Fibroblast of skin of back (primary cell): ENCODE data around the gene ITGA3.

ENCODE experiments used
- DNase-seq: peaks from one replicate; pipeline ENCODE4 v3.0.0-alpha.2; 2013

The ITGA3 gene

DNA sequence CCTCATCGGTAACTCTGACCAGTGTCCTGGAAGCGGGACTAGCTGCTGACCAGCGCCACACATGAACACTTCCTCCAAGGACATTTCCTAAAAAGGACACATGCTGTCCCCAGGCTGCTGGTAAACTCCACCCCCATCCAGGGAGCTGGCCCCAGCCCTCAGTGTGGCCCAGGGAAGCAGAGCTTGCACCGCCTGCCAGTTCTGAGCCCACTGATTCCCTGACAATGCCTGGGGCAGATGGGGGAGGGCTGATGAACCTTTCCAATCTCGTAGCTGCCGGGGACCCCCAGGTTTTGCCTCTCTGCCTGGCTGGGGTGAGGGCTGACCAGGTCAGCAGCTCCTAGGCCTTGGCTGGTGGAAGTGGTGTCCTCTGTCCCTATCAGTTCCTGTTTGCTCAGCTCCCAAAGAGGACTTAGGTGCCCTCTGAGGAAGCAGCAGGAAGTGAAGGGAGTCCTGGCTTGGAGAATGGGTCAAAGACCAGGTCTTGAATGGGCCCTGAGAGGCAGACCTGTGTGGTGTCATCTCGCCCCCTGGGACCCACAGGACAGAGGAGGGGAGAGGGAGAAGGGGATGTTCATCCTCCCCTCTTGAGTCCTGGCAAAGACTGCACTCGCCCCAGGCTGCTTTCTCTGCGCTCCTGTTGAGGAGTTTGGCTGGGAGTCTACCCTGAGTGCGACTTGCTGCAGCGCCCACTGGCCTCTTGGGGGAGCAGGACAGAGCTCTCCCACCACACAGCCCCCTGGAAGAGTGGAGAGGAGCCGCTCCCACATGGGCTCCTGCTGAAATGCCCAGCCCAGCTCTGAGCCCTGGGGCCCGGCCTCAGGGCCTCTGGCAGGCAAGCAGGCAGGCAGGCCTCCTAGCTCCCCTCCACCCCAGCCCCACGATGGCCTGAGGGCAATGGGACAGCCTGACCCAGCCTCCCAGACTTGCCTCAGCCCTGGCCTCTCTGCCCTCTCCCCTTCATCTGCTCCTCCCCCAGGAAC lies 56.1 kb downstream of the ITGA3 start:
- peak; percentile 53 for DNase-seq

DNA sequence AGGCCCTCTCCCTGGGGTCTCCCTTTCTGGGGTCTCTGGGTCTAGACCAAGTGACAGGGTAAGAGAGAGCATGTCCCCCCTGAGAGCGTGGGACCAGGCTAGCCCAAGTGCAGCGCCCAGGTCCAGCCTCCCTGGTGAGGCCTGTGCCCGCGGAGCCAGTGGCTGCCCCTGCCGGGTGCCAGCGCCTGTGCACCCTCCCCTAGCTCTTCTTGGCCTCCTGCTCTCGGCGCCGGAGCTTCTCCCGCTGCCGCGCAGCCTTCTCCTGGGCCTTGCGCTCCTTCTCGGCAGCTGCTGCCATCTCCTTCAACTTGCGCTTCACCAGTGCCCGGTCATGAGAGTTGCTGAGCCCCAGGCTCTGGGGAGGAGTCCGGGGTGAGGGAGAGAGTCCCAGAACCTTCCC lies 56.8 kb downstream of the ITGA3 start:
- DNase-seq = no peak

DNA sequence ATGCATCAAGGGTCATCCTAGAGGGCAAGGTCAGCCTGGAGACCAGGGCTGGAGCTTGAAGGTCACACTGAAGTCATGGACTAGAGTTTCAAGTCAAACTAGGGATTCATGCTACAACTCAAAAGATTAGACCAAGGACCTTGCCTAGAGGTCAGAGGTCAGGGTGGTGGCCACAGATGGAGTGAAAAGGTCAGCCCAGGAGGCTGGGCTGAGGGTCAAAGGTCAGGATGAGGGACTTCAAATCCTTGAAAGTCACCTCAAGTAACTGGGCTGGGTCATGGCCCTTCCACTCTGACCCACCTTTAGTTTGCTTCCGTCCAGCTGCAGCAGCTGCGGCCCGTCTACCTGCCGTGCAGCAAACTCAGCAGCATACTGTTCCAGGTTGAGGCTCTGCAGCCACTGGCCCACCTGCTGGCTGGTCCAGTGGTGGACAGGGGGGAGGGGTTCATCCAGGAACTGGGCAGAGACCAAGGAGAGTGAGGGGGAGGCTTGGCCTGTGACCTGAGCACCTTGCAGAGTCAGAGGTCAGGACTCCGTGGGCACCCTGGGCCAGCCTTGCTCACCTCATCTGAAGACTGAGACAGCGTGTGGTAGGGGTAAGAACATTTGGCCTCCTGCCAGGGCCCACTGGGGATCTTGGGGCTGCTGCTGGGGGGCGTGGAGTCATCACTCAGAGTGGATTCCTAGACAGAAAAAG lies 57.9 kb downstream of the ITGA3 start:
- no peak for DNase-seq

DNA sequence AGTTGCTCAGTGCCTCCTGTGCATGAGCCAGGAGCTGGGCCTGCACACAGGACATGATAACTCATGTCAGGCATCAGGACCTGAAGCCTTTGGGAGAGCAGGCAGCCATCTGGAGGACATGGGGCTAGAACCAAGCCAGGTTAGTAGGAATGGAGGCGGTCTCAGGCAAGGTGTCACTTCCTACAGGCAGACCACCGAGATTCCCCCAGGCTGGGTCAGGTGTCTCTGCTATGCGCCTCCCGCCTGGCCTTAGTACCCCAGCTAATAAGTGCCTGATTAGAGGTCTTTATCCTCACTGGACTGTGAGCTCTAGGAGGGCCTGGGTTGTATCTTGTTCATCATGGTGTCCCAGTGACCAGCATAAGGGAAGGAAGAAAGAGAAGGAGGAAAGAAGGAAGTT lies 58.5 kb downstream of the ITGA3 start:
- DNase-seq = no peak

DNA sequence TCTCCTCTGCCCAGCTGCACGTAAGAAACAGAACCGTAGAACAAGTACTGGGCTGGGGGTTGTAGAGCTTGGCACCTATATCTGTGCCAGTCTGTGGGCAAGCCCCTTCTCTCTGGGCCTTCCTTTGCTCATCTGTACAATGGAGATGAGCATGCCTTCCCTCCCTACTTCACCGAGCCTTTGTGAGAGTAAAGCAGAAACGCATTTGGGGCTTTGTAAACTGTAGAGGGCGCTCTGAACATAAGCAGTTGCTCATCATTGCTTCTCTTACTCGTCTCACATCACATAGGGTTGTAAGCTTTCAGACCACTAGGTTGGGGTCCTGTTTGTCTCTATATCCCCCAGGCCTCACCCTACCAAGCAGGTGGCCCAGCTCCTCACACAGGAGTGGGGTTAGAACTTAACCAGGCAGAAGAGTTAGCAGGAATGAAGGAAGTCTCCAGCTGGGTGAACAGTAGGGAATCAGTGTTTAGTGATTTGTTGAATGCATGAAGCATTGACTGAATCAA lies 59.0 kb downstream of the ITGA3 start:
- DNase-seq = peak; percentile 71

DNA sequence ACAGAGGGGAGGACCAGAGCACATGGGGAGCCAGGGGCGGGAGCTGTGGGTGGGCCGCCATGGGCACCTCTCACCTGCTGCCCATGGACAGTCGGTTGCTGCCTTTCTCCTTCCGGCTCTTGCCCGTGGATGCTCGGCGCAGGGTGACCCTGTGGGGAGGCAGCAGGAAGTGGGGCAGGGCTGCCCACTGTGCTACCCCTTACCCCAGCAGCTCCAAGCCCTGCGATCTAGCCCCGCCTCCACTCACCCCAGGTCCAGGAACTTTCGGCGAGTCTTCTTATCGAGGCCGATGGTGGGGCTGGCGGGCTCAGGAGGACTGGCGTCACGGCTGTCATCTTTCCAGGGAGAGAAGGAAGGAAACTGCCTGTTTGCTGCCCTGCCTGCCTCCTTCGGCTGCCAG lies 59.8 kb downstream of the ITGA3 start:
- no peak for DNase-seq

DNA sequence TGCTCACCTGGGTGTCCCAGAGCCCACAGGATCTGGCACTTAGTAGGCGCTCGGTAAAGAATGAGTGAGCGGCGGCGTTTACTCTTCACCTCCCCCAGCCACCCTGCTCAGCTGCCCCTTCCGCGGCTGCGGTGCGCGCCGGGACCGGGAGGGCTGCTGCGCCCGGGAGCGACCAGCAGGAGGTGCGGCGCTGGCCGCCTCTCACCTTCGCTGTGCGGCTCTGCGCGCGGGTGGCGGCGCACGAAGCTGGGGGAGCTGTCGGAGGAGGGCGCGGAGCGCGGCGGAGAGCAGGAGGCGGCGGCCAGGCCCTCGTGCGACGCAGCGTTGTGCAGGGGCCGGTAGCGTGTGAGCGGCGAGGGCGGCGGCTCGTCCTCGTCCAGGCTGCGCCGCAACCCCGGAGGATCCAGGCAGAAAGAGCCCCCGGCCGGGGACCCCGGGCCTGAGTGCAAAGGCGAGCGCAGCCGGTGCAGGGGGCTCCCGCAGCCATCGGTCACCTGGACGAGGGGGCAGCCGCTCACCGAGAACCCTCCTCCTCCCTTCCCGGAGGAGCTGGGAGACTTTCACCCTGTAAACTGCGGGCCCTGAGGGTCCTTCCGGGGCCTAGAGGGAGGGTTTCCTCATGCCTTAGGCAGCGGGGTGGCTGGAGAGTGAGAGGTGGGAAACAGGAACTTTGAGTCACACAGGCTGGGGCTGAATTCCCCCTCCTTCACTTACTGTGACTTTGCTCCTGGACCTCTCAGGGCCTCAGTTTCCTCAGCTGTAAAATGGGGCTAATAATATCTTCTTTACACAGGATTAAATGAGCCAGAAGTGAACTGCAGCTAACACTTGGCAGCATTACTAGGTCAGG lies 61.5 kb downstream of the ITGA3 start:
- no peak for DNase-seq

DNA sequence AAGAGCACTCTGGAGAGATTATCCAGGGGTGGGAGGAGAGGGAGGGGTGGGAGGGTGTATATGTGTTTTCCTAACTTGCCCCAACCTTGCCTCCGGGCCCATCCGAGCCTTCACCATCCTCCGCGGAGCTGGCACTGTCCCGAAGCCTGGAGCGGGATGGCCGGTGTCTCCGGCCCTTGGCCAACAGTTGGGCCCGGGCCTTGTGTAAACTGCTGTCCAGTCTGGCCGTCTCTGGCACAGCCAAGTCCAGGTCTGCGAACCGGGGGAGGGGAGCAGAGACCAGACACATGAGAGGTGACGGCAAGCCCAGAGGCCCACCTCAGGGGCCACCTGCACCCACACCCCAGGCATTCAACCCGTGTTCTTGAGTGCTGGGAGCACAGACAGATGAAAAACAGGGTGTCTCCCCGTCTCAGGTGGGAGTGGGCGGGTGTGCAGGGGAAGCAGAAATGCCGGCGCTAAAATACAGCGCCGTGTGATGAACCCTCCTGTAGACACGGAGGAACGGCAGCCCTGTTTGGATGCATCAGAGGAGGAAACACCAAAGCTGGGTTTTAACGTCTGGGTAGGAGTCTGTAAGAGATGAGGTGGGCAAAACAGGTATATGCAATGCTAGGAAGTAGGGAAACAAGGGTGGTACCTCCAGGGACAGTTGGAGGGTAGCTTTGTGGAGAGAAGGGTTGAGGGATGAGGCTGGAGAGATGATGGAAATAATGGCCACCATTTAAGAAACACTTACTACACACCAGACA lies 62.3 kb downstream of the ITGA3 start:
- DNase-seq = no peak

DNA sequence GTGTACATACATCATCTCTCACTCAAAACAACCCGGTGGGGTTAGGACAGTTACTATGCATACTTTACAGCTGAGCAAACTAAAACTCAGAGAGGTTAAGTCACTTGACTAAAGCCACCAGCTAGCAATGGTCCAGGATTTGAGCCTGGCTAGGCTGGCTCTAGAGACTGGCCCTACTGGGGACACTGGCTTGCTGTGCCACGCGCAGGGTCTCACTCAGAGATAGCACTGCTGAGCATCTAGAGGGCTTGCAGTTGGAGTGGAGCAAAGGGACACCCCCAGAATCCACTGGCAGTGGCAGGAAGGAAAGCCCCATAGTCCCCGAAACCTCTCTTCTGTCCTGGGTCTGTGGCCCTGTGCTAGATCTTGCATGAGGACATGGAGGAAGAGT lies 62.9 kb downstream of the ITGA3 start:
- DNase-seq = no peak

DNA sequence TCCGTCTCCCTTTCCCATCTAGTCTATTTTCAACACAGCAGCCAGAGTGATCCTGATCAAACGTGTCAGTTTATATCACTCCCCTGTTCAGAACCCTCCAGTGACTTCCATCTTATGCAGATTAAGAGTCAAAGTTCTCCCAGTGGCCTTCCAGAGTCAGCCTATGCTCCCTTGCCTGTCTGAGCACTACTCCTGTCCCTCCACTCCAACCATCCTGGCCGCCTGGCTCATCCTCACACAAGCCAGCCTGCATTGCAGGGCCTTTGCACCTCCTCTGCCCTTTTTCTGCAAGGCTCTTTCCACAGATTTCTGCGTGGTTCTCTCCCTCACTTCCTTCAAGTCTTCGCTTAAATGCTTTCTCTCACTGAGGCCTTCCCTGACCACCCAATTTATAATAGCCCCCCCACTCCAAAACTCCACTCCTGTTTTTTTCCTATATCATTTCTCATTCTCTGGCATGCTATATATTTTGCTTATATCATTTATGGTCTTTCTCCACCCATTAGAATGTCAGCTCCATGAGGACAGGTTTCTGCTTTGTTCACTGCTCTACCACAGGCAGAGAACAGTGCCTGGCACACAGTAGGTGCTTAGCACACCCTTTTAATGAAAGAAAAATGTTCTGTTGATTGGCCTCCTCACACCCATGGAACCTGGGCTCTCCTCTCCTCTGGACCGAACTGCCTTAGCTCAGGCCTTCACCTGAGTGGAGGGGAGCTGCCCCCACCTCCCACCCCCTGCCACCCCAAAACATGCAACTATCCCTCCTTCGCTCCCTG lies 64.8 kb downstream of the ITGA3 start:
- no peak for DNase-seq

DNA sequence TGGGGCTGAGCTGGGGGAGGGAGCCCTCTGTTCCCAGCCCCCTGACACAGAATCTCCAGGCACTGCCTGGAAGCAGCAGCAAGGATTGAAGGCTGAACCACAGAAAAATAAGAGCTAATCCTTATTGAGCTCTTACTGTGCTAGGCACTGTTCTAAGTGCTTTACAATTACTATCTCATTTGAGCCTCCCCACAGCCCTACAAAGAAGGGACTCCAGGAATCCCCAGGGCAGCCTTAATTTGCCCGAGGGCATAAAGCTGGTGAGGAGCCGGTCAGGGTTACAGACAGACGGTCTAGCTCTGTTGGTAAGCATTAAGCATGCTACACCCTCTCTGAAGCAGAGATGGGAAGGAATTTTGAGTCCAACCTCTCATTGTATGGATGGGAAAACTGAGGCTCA lies 67.0 kb downstream of the ITGA3 start:
- no peak for DNase-seq

DNA sequence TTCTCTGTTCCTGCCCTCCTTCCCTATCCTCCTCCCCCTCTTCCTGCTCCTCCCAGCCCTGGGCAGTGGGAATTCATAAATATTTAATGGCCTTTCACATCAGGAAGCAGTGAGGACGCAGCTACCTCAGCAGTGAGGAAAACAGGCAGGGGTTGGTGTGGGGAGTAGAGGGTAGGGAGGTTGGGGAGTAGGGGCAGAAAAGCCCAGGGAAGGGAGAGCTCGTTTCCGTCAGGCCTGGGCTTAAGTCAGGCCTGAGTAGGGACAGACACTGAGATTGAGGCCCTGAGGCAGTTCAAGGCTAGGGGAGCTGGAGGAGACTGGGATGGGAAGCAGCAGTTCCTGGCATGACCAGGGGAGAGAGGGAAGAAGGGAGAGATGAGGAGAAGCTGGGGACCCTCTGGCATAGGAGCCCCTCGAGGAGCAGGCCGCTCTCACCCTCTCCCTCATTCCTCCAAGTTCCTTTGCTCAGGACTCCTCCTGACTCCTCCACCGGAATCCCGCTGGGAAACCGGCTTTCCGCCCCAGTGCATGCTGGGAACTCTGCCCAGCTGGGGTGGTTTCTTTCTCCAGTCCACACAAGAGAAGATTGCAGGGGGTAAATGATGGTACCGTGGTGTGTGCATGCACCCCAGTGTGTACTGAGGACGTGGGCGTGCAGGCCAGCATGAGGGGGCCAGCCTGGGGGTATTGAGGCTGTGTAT lies 67.9 kb downstream of the ITGA3 start:
- DNase-seq = no peak

DNA sequence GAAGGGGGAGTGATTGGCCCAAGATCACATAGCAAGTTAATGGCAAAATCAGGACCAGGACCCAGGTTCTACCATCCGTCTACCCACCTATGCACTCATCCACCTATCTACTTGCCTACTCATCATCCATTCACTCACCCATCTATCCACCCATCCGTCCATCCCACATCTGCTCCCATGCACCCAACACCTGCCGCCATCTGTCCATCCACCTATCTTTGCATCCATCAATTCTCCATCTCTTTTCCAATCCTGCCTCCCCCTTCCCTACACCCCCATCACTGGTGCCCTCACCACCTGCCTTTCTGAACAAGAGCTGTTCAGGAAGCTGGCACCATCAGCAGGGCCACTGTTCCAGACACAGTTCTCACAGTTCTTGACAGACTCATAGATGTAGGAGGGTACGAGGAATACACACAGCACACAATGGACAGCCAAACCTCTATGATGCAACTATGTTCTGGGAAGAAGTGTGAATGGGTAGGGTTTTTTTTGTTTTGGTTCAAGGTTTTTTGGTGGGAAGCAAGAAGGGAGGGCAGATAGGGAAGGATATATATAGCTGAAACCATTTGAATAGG lies 69.6 kb downstream of the ITGA3 start:
- no peak for DNase-seq

DNA sequence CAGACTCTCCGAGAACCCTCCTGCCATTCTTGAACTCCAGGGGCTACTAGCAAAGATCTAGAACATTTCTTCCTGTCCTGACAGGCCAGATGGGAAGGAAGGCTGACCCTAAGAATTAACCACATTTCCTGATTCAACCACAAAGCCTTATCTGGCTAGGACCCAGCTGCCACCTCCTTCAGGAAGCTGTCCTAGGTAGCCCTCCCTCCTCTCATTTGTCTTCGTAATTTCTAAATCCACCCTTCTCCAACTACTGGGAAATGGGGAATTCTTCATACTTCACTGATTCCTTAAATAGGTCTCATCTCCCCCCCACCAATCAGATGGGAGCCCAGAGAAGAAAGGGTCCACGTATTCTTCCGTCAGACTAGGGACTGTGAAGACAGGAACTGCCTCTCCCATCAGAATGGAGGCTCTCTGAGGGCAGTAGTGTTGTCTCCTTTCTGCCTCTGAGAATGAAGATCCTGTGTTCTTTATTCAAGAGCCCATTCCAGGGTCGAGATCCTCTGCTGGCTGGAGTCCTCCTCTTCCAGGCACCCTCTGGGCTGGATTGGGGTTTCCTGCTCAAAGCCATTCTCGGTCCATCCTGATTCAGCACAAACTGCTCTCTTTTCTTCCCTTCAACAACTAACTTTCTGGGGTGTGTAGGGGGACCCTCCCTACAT lies 71.9 kb downstream of the ITGA3 start:
- no peak for DNase-seq

DNA sequence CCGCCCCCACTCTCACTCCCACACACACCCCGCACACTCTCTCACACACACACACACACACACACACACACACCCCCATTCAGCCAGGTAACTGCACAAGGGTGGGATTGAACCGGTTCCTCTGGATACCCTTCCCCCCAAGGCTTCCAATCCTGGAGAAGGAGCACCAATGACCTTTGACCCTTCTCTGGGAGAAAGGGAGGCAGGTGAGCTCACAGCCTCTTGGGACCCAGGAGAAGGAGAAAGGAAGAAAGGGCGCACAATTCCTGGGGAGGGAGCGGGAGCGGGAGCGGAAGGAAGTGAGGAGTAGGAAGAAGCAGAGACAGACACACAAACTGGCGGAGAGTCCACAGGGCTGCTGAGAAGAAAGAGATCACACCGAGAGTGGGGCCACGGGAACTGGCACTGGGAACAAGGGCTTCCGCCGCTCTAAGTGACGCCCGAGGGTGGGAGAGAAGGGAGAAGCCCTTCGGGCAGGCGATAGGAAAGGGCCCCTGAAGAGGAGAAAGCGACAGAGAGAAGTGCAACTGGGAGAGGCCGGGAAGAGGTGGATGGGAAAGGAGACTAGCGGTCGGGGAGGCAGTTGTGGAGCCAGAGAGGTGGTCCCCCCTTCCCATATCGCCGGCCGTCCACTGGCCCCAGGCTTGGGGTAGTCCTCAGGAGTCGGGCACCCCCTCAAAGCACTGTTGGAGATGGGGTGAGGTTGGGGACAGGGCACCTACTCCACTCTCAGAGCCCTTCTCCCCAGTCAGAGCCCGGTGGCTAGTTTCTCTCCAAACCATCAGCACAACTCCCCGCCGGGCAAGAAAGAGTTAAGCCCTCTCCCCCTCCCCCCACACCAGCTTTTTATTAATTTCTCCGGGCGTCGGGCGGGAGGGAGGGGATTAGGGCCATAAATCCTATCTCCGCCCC lies 72.8 kb downstream of the ITGA3 start:
- no peak for DNase-seq

DNA sequence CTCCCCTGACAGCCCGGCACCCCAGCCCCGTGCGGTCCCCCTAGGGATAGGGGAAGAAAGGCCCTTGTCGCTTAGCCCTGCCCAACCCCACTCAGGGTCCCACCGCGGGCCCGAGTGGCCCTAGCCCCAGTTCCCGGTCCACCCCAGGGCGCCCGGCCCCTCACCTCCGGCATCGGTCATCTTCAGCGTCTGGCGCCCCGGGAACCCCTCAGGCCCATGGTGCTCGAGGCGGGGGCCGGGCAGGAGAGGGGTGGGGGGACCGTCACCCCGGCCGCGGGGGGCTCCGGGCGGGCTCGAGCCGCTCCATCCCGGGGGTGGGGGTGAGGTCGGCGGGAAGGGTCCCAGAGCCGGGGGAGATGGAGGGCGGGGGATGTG lies 73.4 kb downstream of the ITGA3 start:
- no peak for DNase-seq

DNA sequence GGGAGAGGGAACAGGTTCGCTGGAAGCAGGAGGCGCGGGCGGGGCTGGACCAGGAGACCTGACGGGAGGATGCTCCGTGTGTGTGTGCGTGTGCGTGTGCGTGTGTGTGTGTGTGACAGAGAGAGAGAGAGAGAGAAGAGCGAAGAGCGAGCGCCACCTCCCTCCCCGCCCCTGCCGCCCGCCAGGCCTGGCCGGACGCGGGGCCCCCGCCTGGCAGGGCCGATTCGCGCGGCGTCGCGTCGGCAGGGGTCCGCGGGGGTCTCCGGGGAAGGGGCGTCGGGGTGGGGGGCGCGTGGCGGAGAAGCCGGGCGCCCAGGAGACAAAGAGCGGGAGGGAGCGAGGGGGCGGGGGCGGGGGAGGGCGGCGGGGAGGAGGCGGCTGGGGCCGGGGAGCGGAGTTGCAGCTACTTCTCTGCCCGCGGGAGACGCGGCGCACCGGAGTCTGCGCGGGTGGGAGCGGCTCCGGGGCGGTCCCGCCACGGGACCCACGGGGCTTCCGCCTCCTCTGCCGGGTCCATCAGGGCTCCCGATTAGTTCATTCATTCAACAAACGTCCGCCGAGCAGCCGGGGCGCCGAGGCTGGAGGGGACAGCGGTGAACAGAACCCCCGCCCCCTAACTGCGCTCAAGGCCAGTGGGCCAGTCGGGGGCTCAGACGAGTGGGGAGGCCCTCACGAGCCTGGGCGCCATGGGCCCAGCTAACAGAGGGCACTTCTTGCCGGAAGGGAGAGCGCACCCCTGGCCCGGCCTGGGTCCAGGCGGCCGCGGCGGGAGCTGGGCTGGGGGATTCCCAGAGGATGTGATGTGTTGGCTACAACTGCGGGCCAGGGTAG lies 74.0 kb downstream of the ITGA3 start, which contains the start of gene SAMD14:
Gene SAMD14, minus strand, starts transcription at position 433 of the 831 bp plus-strand sequence. CDS start 5,201 bp downstream, outside the sequence.
- peak; percentile 53 for DNase-seq
